ENCODE measurements around the gene MMAB.

DNA sequence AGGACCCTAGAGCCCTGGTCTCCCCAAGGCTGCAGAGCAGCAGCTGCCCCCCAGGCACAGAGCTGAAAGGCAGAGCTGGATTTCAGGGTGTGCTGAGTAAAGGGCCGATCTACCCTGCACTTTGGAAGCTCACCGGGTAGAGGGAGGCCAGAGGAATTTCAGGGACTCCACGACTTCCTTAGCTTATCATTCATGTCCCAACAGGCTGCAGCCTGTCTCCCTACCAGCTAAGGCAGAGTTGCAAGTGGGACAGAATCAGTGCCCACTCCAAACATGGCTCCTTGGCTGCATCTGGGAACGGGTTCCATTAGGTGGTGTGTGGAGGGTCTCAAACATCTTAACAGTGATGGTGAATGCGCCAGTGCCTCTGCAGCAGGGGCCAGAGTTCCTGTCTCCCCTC lies 27.5 kb downstream of the MMAB start:
- TF ChIP-seq POLR2A (IDR thresholded peaks at IDR 0.05; ENCODE audit: low read depth, low read length) (no peak), TAF1 (IDR thresholded peaks at IDR 0.05; ENCODE audit: low read depth, low read length) (no peak)

Measured in GM12891 (cell line).